SK-N-SH (cell line): ENCODE results near the gene SMYD3. TPM values are rescaled to one million over a fixed set of nuclear protein-coding genes. Genes with fewer than 3 reads are reported as not detected.

Experiments
- CTCF ChIA-PET: fragments of 300-600, 350-600 bp; formaldehyde crosslinking; extraction: SDS; loops from one replicate; lab custom pipeline; 2021; lab: Yijun Ruan, JAX
- POLR2A ChIA-PET: fragments of 350-600 bp; sonication (Branson Sonifier 250); formaldehyde crosslinking; extraction: SDS; loops from one replicate; lab custom pipeline; 2020; ENCODE audit warnings: antibody characterized with exemption, inconsistent platforms; lab: Yijun Ruan, JAX
- DNase-seq: peaks from one replicate; pipeline ENCODE4 v3.0.0; 2012
- H2AFZ ChIP-seq: fragments of 200-600 bp; sonication (generic); 2 replicates; pipeline ENCODE4 v1.8.1; 2016; ENCODE audit warnings: antibody characterized with exemption, mild to moderate bottlenecking, low read depth
- H3F3A ChIP-seq: fragments of 200-600 bp; sonication (generic); replicated peaks from 2 replicates; pipeline ENCODE3; 2016; ENCODE audit warnings: antibody characterized with exemption, mild to moderate bottlenecking; ENCODE audit not compliant: insufficient read depth
- H3K27ac ChIP-seq, 2 experiments: fragments of 200-500 bp in 1 of 2; fragments of 200-600 bp in 1 of 2; sonication (Bioruptor generic) in 1 of 2; sonication (generic), shearing (Covaris generic) in 1 of 2; 2 replicates each; pipeline versions ENCODE4 v1.5.1 to v1.6.1; 2014 to 2016; ENCODE audit warnings: low read depth in 2 of 2, inconsistent platforms in 1 of 2, low read length in 1 of 2, mild to moderate bottlenecking in 1 of 2, mixed read lengths in 1 of 2
- H3K27me3 ChIP-seq: fragments of 200-600 bp; sonication (generic), shearing (Covaris generic); 2 replicates; pipeline ENCODE4 v1.6.1; 2016; ENCODE audit warnings: mixed run types; ENCODE audit not compliant: insufficient read depth
- H3K36me3 ChIP-seq, 2 experiments: fragments of 200-500 bp in 1 of 2; fragments of 200-600 bp in 1 of 2; sonication (Bioruptor generic) in 1 of 2; sonication (generic) in 1 of 2; replicated peaks in 1 of 2; 2 replicates each; pipeline versions ENCODE3 to v1.5.1; 2014 to 2016; ENCODE audit warnings: low read length in 1 of 2, mild to moderate bottlenecking in 1 of 2; ENCODE audit not compliant: insufficient read depth in 2 of 2, control insufficient read depth in 1 of 2
- H3K4me1 ChIP-seq, 2 experiments: fragments of 200-500 bp in 1 of 2; fragments of 200-600 bp in 1 of 2; sonication (Bioruptor generic) in 1 of 2; sonication (generic), shearing (Covaris generic) in 1 of 2; 2 replicates each; pipeline versions ENCODE4 v1.5.1 to v1.6.1; 2014 to 2016; ENCODE audit warnings: low read depth in 1 of 2, low read length in 1 of 2, mixed run types in 1 of 2; ENCODE audit not compliant: insufficient read depth in 2 of 2, control insufficient read depth in 1 of 2
- H3K4me2 ChIP-seq: fragments of 200-600 bp; sonication (generic), shearing (Covaris generic); 2 replicates; pipeline ENCODE4 v1.6.1; 2017; ENCODE audit warnings: mixed run types
- H3K4me3 ChIP-seq, 2 experiments: fragments of 200-500 bp in 1 of 2; fragments of 200-600 bp in 1 of 2; sonication (Bioruptor generic) in 1 of 2; sonication (generic), shearing (Covaris generic) in 1 of 2; 2 replicates each; pipeline versions ENCODE4 v1.5.1 to v1.8.1; 2014 to 2016; ENCODE audit warnings: low read depth in 2 of 2, inconsistent platforms in 1 of 2, low read length in 1 of 2, mild to moderate bottlenecking in 1 of 2, mixed read lengths in 1 of 2, moderate library complexity in 1 of 2
- H3K79me2 ChIP-seq: fragments of 200-600 bp; sonication (generic); 2 replicates; pipeline ENCODE4 v1.8.1; 2017; ENCODE audit warnings: mild to moderate bottlenecking; ENCODE audit not compliant: insufficient read depth
- H3K9ac ChIP-seq: fragments of 200-600 bp; sonication (generic); 2 replicates; pipeline ENCODE4 v1.6.1; 2017; ENCODE audit warnings: mixed run types
- H3K9me2 ChIP-seq: fragments of 200-600 bp; sonication (generic); 2 replicates; pipeline ENCODE4 v1.6.1; 2017; ENCODE audit warnings: mixed run types
- H3K9me3 ChIP-seq: fragments of 200-600 bp; sonication (generic); 2 replicates; pipeline ENCODE4 v1.6.1; 2017; ENCODE audit warnings: mixed run types, mild to moderate bottlenecking, moderate library complexity
- H4K20me1 ChIP-seq: fragments of 200-600 bp; sonication (generic); 2 replicates; pipeline ENCODE4 v1.6.1; 2017; ENCODE audit warnings: mild to moderate bottlenecking, mixed run types; ENCODE audit not compliant: insufficient read depth
- CHD2 ChIP-seq: fragments of 150-350 bp; IDR thresholded peaks from 2 replicates; pipeline ENCODE4 v1.6.1; 2018; ENCODE audit warnings: low read length; ENCODE audit not compliant: partially characterized antibody
- CTCF ChIP-seq: fragments of 200-600 bp; sonication (generic); IDR thresholded peaks from 2 replicates; pipeline ENCODE4 v1.6.1; 2017; ENCODE audit warnings: antibody characterized with exemption, mild to moderate bottlenecking, moderate library complexity
- EP300 ChIP-seq, 2 experiments: IDR thresholded peaks; 2 replicates each; pipeline versions ENCODE4 v1.4.0 to v1.6.1; 2012; ENCODE audit warnings: borderline replicate concordance in 1 of 2, low read depth in 1 of 2, low read length in 1 of 2
- FOSL2 ChIP-seq: IDR thresholded peaks from 2 replicates; pipeline ENCODE4 v1.4.0; 2012; ENCODE audit warnings: low read depth, mild to moderate bottlenecking, moderate library complexity, borderline replicate concordance
- JUND ChIP-seq: IDR thresholded peaks from 2 replicates; pipeline ENCODE4 v1.4.0; 2012
- MEF2A ChIP-seq: IDR thresholded peaks from 2 replicates; pipeline ENCODE4 v1.4.0; 2012; ENCODE audit warnings: low read depth, borderline replicate concordance
- MXI1 ChIP-seq: IDR thresholded peaks from 2 replicates; pipeline ENCODE4 v1.6.1; 2012; ENCODE audit warnings: mild to moderate bottlenecking, low read depth, low read length, improper control_type of control experiment
- NFIC ChIP-seq: IDR thresholded peaks from 2 replicates; pipeline ENCODE4 v1.4.0; 2012; ENCODE audit warnings: borderline replicate concordance
- PBX3 ChIP-seq: IDR thresholded peaks from 2 replicates; pipeline ENCODE4; 2012
- POLR2AphosphoS5 ChIP-seq: IDR thresholded peaks from 2 replicates; pipeline ENCODE4 v1.6.1; 2012; ENCODE audit warnings: low read depth, low read length
- RAD21 ChIP-seq: IDR thresholded peaks from 2 replicates; pipeline ENCODE4 v1.6.1; 2012; ENCODE audit warnings: mild to moderate bottlenecking, low read length
- RCOR1 ChIP-seq: fragments of 150-350 bp; IDR thresholded peaks from 2 replicates; pipeline ENCODE4 v1.6.1; 2017; ENCODE audit warnings: antibody characterized with exemption, low read length
- RFX5 ChIP-seq: IDR thresholded peaks from 2 replicates; pipeline ENCODE4 v1.6.1; 2012; ENCODE audit warnings: mild to moderate bottlenecking, improper control_type of control experiment, low read length
- SMC3 ChIP-seq: IDR thresholded peaks from 2 replicates; pipeline ENCODE4 v1.6.1; 2012; ENCODE audit warnings: low read depth, low read length, improper control_type of control experiment
- TCF12 ChIP-seq: IDR thresholded peaks from 2 replicates; pipeline ENCODE4 v1.4.0; 2012
- WGBS: methylation state at CpG from one replicate; pipeline ENCODE4 v1.1.6; 2017; ENCODE audit warnings: low lambda C conversion rate; 5-methylcytosine and 5-hydroxymethylcytosine counted together
- polyA plus RNA-seq, 3 experiments: library from polyadenylated mRNA; depleted of rRNA; stranded (reverse); fragments of >200 nt; gene quantifications; 2 replicates each; pipeline ENCODE4 v1.2.3, GENCODE V29; 2012

Gene SMYD3
- polyA plus RNA-seq, 1 of the 3 experiments (the other 2 are of a cell fraction), result 31.4 TPM

DNA sequence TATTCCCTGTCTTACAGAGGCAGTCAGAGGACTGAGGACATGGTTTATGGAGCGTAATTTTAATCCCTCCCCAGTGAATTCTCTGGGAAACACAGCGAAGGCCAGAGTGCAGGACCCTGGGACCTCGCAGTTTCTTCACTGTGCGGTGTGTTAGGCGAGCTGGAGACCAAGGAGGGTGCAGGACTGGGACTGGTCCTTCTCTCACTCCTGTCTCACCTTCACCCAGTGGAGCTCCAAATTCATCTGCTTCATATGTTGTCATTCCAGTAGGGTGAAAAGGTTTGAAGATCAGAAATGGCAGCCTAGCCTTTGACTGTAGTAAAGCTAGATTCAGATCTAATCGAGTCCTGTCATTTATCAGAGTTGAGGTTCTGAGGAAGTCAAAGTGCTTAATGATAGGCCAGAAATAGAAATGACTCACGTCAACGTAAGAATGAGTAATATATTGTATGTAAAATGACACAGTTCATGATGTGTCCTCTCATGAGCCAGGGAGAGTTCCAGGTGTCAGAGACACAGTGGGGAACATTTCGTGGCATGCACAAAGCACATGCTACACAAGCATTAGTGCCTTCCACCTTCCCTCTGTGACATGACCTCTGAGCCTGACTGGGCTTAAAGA is 647.5 kb downstream of the SMYD3 start:
- Histone ChIP-seq H3K4me3 (no peak overlapping the region), H2AFZ (no peak overlapping the region), H3K4me1 (peaks cover 34 to 52% of the 10 kb centered on the region in 2 experiments), H4K20me1 (no peaks in the 10 kb centered on the region), H3K27me3 (no peaks in the 10 kb centered on the region), H3K4me2 (peak overlapping the region; percentile 62), H3F3A (peaks cover 21% of the 10 kb centered on the region), H3K9ac (peak overlapping the region; percentile 63), H3K9me2 (no peaks in the 10 kb centered on the region), H3K36me3 (peaks cover 0 to 7% of the 10 kb centered on the region in 2 experiments), H3K79me2 (no peaks in the 10 kb centered on the region), H3K27ac (peak overlapping the region; percentile 98 to 100), H3K9me3 (no peaks in the 10 kb centered on the region)
- WGBS, result 60% methylated on average over 9 of the region's 9 CpGs
- DNase-seq, result no peak
- POLR2A ChIA-PET, result no interaction called here
- CTCF ChIA-PET, result interaction anchor here (0.9 to 3.3 kb wide), 10 partner anchors 9 to 706 kb away, joined by 3 to 19 read pairs (median 4); partner anchors contain the start of gene KIF26B
- TF ChIP-seq RCOR1, result no peak
- TF ChIP-seq TCF12, result peak; percentile 60; the same call in 1 of the 2 replicates
- peak; percentile 81 for TF ChIP-seq PBX3
- TF ChIP-seq JUND, result peak; percentile 54
- peak; percentile 81 for TF ChIP-seq FOSL2
- TF ChIP-seq RAD21, result no peak
- no peak; the same call in 1 of the 2 replicates for TF ChIP-seq NFIC
- no peak for TF ChIP-seq RFX5
- no peak for TF ChIP-seq MXI1
- TF ChIP-seq CHD2, result no peak
- peak; percentile 59; the same call in 1 of the 2 replicates for TF ChIP-seq MEF2A
- TF ChIP-seq EP300 (IDR thresholded peaks at IDR 0.05; ENCODE audit: borderline replicate concordance in 1 of 2, low read depth in 1 of 2, low read length in 1 of 2), result peak in 1 of 2 experiments; percentile 59; a peak in 1 of 4 replicates
- TF ChIP-seq SMC3, result no peak

DNA sequence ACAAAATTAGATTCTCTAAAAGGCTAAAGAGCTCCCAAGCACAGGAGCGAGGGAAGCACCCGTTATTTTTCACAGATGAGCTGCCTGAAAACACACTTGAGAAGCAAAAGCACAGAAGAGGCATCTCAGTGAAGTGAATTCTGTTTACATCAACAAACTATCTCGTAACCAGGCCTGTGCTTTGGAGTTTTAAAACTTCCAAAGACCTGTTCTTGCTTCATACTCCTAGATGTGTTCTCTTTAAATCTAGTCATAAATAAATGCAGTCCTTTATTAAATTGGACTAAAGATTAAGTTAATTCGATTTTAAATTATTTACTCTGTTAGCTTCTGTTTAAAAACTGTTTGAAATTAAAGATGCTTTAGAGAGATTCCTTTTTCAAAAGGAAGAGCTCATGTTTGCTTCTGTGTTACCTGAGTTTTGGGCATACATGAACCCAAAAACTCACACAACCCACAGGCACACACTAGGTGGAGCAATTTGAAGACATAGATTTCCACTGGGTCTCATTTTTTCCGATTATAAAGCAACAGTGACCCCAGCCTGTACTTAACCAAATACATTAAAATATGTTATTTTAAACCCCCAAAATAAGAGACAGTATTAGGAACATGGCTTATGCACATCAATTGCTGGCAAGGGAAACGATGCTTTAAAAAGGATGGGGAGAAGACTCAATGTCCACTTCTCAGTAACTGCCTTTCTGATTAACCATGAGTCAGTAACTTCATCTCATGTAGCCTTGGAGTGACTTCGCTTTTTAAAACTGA is 648.2 kb downstream of the SMYD3 start:
- WGBS, result 37% methylated on average over 7 of the region's 7 CpGs
- H3K79me2 ChIP-seq, result no peaks in the 10 kb centered on the region
- H2AFZ ChIP-seq, result no peak overlapping the region
- peak overlapping the region; percentile 62; the same call in 1 of the 2 replicates for H3K4me2 ChIP-seq
- no peaks in the 10 kb centered on the region for H3K9me3 ChIP-seq
- H3K9ac ChIP-seq, result peak overlapping the region; percentile 63
- H3K9me2 ChIP-seq, result no peaks in the 10 kb centered on the region
- peaks cover 21% of the 10 kb centered on the region for H3F3A ChIP-seq
- DNase-seq, result peak; percentile 49
- TF ChIP-seq POLR2AphosphoS5, result no peak
- TF ChIP-seq RAD21, result peak; percentile 74
- peak; percentile 59 for TF ChIP-seq SMC3
- peak; percentile 67 for TF ChIP-seq CTCF
- TF ChIP-seq JUND, result no peak
- no peak for TF ChIP-seq RCOR1
- peak; percentile 12; the same call in 1 of the 2 replicates for TF ChIP-seq FOSL2
- TF ChIP-seq MEF2A, result no peak
- H3K27ac ChIP-seq, result peak overlapping the region; percentile 98 to 100
- ChIA-PET CTCF (interaction anchor here (0.7 to 3.3 kb wide), 16 partner anchors 9 to 705 kb away, joined by 3 to 22 read pairs (median 4); partner anchors contain the start of gene KIF26B), POLR2A (no interaction called here)
- H3K4me1 ChIP-seq, result peaks cover 34 to 52% of the 10 kb centered on the region in 2 experiments
- H4K20me1 ChIP-seq, result no peaks in the 10 kb centered on the region
- H3K27me3 ChIP-seq, result no peaks in the 10 kb centered on the region
- H3K36me3 ChIP-seq, result peaks cover 0 to 13% of the 10 kb centered on the region in 2 experiments
- no peak overlapping the region for H3K4me3 ChIP-seq
